ENCODE data around the gene PDCL3.

- TF ChIP-seq CTCF (IDR thresholded peaks at IDR 0.05) (no peak), GATA3 (IDR thresholded peaks at IDR 0.05; ENCODE audit: borderline replicate concordance) (no peak)
Observed at GRCh38 chr2:100522430-100522829, 40.4 kb upstream of the PDCL3 start.
